NCI-H446 (cell line): ENCODE results near the gene ANKRD40CL.

Experiments used
- DNase-seq, 2 experiments: peaks; one replicate each; lab custom pipeline; 2025; lab: John Stamatoyannopoulos, UW

ANKRD40CL gene

GRCh38 chr17:50787106-50787505 lies 19.8 kb upstream of the ANKRD40CL start:
- DNase-seq, result peak; percentile 77 to 91

- DNase-seq, result peak; percentile 94 to 95
Measured at GRCh38 chr17:50785946-50786570, 18.7 kb upstream of the ANKRD40CL start.

- DNase-seq, result no peak
Measured at GRCh38 chr17:50785126-50785525, 17.8 kb upstream of the ANKRD40CL start.

GRCh38 chr17:50783905-50784304 lies 16.6 kb upstream of the ANKRD40CL start:
- no peak for DNase-seq

GRCh38 chr17:50783193-50783660 lies 15.9 kb upstream of the ANKRD40CL start:
- DNase-seq, result peak; percentile 82 to 87

DNA sequence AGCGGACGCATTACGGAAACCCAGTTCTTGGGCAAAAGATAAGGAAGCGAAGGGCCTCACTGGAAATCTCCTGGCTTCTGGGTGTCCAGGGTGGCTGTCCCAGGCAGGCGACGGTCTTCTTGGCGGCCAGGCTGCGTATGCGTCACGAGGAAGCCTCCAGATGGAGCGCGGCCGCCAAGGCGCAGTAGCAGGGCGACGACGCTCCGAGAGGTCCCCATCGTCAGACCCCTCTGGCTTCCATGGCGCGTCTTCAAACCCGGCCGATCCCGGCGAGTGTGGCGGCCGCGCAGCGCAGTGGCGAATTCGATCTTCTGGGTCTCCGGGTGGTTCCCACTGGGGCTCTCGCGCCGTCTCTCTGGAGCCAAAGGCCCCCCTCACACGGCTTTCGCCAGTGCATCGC lies 13.8 kb upstream of the ANKRD40CL start:
- no peak for DNase-seq

- no peak for DNase-seq
Measured at GRCh38 chr17:50779747-50780353, 12.5 kb upstream of the ANKRD40CL start.

DNA sequence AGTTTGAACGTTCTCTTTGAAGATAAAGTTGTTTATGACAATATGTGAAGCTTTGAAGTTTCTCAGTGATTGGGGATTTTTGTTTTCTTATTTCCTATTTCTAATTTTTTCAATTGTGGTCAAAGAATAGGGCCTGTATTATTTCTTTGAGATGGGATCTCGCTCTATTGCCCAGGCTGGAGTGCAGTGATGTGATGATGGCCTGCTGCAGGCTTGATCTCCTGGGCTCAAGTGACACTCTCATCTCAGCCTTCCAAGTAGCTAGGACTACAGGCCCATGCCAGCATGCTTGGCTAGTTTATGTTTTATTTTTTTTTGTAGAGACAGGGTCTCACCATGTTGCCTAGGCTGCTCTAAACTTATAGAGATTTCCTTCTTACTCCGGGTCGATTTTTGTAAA lies 11.7 kb upstream of the ANKRD40CL start:
- DNase-seq, result no peak

DNA sequence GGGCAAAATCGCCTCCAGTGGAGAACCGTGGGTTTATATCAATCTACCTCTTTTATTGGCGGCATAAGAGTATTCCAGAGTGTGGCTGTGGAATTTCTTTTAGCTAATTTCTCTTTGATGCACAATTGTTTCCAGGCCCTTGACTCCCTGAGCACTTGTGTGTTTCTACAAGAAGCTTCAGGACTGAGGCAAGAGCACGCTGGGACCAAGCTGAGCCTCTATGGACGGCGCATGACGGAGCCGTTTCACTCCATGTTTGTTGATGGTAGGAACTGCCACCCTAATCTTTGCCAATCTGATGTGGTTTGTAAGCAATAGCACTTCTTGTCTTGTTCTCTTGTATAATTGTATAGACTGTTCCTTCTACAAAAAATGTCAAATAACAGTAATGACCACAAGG lies 11.2 kb upstream of the ANKRD40CL start:
- DNase-seq, result no peak

GRCh38 chr17:50775926-50776325 lies 8.6 kb upstream of the ANKRD40CL start:
- DNase-seq, result no peak

DNA sequence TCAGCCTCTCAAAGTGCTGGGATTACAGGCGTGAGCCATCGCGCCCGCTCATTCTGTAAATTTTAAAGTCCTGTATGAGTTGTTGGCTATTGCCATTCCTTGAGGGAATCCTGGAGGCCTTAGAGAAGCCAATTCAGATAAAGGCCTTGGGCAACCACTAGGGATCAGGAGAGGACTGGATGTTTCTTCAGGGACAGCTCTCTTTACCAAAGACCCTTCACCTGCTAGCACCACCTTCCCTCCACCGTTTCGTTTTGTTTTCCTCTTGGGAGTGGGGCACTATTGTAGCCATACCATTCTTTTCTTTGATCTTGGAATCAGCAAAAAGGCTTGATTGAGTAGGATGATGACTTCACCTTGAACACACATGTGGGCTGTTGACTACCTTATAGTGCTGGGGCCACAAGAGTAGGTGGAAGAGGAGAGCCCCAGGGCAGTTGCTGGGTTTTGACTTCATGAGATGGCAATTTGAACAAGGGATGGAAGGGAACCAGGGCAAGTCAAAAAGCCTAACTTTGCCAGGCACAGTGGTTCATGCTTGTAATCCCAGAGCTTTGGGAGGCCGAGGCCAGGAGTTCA lies 7.0 kb upstream of the ANKRD40CL start:
- DNase-seq, result no peak

- DNase-seq, result no peak
Measured at GRCh38 chr17:50771991-50772785, 4.9 kb upstream of the ANKRD40CL start.

DNA sequence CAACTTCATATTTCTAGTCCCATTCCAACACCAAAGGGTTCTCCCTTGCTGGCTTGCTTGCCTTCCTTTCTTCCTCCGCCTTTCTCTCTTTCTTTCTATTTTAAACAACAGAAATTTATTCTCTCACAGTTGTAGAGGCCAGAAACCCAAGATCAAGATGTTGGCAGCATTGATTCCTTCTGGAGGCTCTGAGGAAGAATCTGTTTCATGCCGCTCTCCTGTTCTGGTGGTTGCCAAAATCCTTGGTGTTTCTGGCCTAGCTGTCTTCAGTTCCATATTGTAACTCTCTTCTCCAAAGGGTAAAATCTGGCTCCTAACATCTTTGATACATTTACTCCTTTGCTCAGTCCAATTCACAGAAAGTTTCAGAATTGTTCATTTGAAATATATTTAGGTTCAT lies 3.0 kb upstream of the ANKRD40CL start:
- no peak for DNase-seq

- no peak for DNase-seq
Measured at GRCh38 chr17:50769884-50770283, 2.6 kb upstream of the ANKRD40CL start.

- DNase-seq, result no peak
Measured at GRCh38 chr17:50768346-50768761, 1.0 kb upstream of the ANKRD40CL start.

GRCh38 chr17:50767030-50767429 lies 288 bp downstream of the ANKRD40CL start:
- DNase-seq, result no peak

GRCh38 chr17:50766222-50767023 lies 895 bp downstream of the ANKRD40CL start:
- DNase-seq, result no peak

- DNase-seq, result peak in 1 of 2 experiments; percentile 22
Measured at GRCh38 chr17:50765454-50766221, 1.7 kb downstream of the ANKRD40CL start.

- no peak for DNase-seq
Measured at GRCh38 chr17:50764734-50765149, 2.6 kb downstream of the ANKRD40CL start.

GRCh38 chr17:50763716-50764475 lies 3.4 kb downstream of the ANKRD40CL start:
- DNase-seq, result no peak
